ENCODE data around the gene SLC29A1. TPM values are rescaled to one million over a fixed set of nuclear protein-coding genes. Genes with fewer than 3 reads are reported as not detected.
"Not testable (repeated sequence)": the region's sequence is repeated elsewhere in the genome, so short reads cannot be mapped to it uniquely, and the experiment has no call there.

SLC29A1 gene
- total RNA-seq, 5 donors from 2014 or later (not counting 1 experiment from before 2014, with no cell fraction given), result 1.3 to 8.0 (median 3.4) TPM

GRCh38 chr6:44190715-44191114, 32.7 kb upstream of the SLC29A1 start:
- Mint-ChIP-seq H3K27ac (no peak overlapping the region), H3K36me3 (no peaks in the 10 kb centered on the region), H3K9me3 (no peaks in the 10 kb centered on the region), H3K4me1 (peaks cover 6 to 8% (median 7%) of the 10 kb centered on the region in 3 donors), H3K27me3 (peaks cover 4 to 13% of the 10 kb centered on the region in 2 donors), H3K4me3 (no peak overlapping the region)
- Histone ChIP-seq H3K36me3 (ENCODE audit: control insufficient read depth in 2 of 2, extremely low read depth in 1 of 2, insufficient read depth in 1 of 2, low read length in 1 of 2) (no peaks in the 10 kb centered on the region), H3K27me3 (replicated peaks in 1 of 2; ENCODE audit: control insufficient read depth in 2 of 2, extremely low read depth in 1 of 2, insufficient read depth in 2 of 2, low read length in 1 of 2) (peaks cover 0 to 30% of the 10 kb centered on the region in 2 experiments), H3K27ac (ENCODE audit: low read length) (no peak overlapping the region), H3K4me3 (ENCODE audit: control insufficient read depth in 1 of 2, extremely low read depth in 1 of 2, low read length in 1 of 2) (no peak overlapping the region), H3K4me1 (ENCODE audit: control insufficient read depth in 1 of 2, extremely low read depth in 1 of 2, insufficient read depth in 2 of 2, low read length in 2 of 2) (peaks cover 5 to 8% of the 10 kb centered on the region in 2 experiments), H3K9me3 (no peaks in the 10 kb centered on the region)
- ChIA-PET CTCF (no interaction called here), POLR2A (no interaction called here)
- DNase-seq (no peak), ATAC-seq (replicated peaks in 1 of 4) (no peak)
- no CpG with 5 or more reads among the region's 2 CpGs for WGBS (ENCODE audit: insufficient coverage)

GRCh38 chr6:44192428-44193041, 30.9 kb upstream of the SLC29A1 start:
- CTCF ChIA-PET, result no interaction called here
- Histone ChIP-seq H3K27ac (ENCODE audit: low read length) (no peak overlapping the region), H3K27me3 (replicated peaks in 1 of 2; ENCODE audit: control insufficient read depth in 2 of 2, extremely low read depth in 1 of 2, insufficient read depth in 2 of 2, low read length in 1 of 2) (peaks cover 0 to 25% of the 10 kb centered on the region in 2 experiments), H3K36me3 (ENCODE audit: control insufficient read depth in 2 of 2, extremely low read depth in 1 of 2, insufficient read depth in 1 of 2, low read length in 1 of 2) (no peaks in the 10 kb centered on the region), H3K4me3 (ENCODE audit: control insufficient read depth in 1 of 2, extremely low read depth in 1 of 2, low read length in 1 of 2) (no peak overlapping the region), H3K9me3 (no peaks in the 10 kb centered on the region), H3K4me1 (ENCODE audit: control insufficient read depth in 1 of 2, extremely low read depth in 1 of 2, insufficient read depth in 2 of 2, low read length in 2 of 2) (no peaks in the 10 kb centered on the region)
- Mint-ChIP-seq H3K4me3 (no peak overlapping the region), H3K4me1 (no peaks in the 10 kb centered on the region), H3K27me3 (peaks cover 4 to 8% of the 10 kb centered on the region in 2 donors), H3K9me3 (no peaks in the 10 kb centered on the region), H3K27ac (no peak overlapping the region), H3K36me3 (no peaks in the 10 kb centered on the region)
- POLR2A ChIA-PET, result no interaction called here
- ATAC-seq (replicated peaks in 1 of 4) (no peak), DNase-seq (no peak)
- WGBS (ENCODE audit: insufficient coverage), result 58% methylated on average over 10 of the region's 10 CpGs

- POLR2A ChIA-PET, result interaction anchor here in 1 of 2 donors (0.5 to 0.6 kb wide), 2 partner anchors 14 to 599 kb away, joined by 4 read pairs; no protein-coding TSS in a partner anchor
- Mint-ChIP-seq H3K4me3 (no peak overlapping the region), H3K9me3 (no peaks in the 10 kb centered on the region), H3K27ac (no peak overlapping the region), H3K27me3 (peaks cover 4 to 8% of the 10 kb centered on the region in 2 donors), H3K4me1 (no peaks in the 10 kb centered on the region), H3K36me3 (no peaks in the 10 kb centered on the region)
- peaks cover 0 to 25% of the 10 kb centered on the region in 2 experiments for H3K27me3 ChIP-seq (replicated peaks in 1 of 2; ENCODE audit: control insufficient read depth in 2 of 2, extremely low read depth in 1 of 2, insufficient read depth in 2 of 2, low read length in 1 of 2)
- no peak overlapping the region for H3K4me3 ChIP-seq (ENCODE audit: control insufficient read depth in 1 of 2, extremely low read depth in 1 of 2, low read length in 1 of 2)
- H3K9me3 ChIP-seq, result no peaks in the 10 kb centered on the region
- H3K4me1 ChIP-seq (ENCODE audit: control insufficient read depth in 1 of 2, extremely low read depth in 1 of 2, insufficient read depth in 2 of 2, low read length in 2 of 2), result no peaks in the 10 kb centered on the region
- WGBS (ENCODE audit: insufficient coverage), result 88% methylated on average over 7 of the region's 8 CpGs
- CTCF ChIA-PET, result no interaction called here
- no peaks in the 10 kb centered on the region for H3K36me3 ChIP-seq (ENCODE audit: control insufficient read depth in 2 of 2, extremely low read depth in 1 of 2, insufficient read depth in 1 of 2, low read length in 1 of 2)
- no peak overlapping the region for H3K27ac ChIP-seq (ENCODE audit: low read length)
- DNase-seq (no peak), ATAC-seq (replicated peaks in 1 of 4) (no peak)
Observed at GRCh38 chr6:44193307-44193910, 30.0 kb upstream of the SLC29A1 start.

GRCh38 chr6:44194326-44194725, 29.1 kb upstream of the SLC29A1 start:
- Histone ChIP-seq H3K27ac (ENCODE audit: low read length) (no peak overlapping the region), H3K36me3 (ENCODE audit: control insufficient read depth in 2 of 2, extremely low read depth in 1 of 2, insufficient read depth in 1 of 2, low read length in 1 of 2) (no peaks in the 10 kb centered on the region), H3K27me3 (replicated peaks in 1 of 2; ENCODE audit: control insufficient read depth in 2 of 2, extremely low read depth in 1 of 2, insufficient read depth in 2 of 2, low read length in 1 of 2) (peaks cover 0 to 25% of the 10 kb centered on the region in 2 experiments), H3K9me3 (no peaks in the 10 kb centered on the region), H3K4me3 (ENCODE audit: control insufficient read depth in 1 of 2, extremely low read depth in 1 of 2, low read length in 1 of 2) (no peak overlapping the region), H3K4me1 (ENCODE audit: control insufficient read depth in 1 of 2, extremely low read depth in 1 of 2, insufficient read depth in 2 of 2, low read length in 2 of 2) (no peaks in the 10 kb centered on the region)
- no peak overlapping the region for H3K4me3 Mint-ChIP-seq
- ATAC-seq (replicated peaks in 1 of 4) (no peak), DNase-seq (no peak)
- 88% methylated on average over 2 of the region's 5 CpGs for WGBS (ENCODE audit: insufficient coverage)
- CTCF ChIA-PET, result no interaction called here
- H3K27ac Mint-ChIP-seq, result no peak overlapping the region
- no peaks in the 10 kb centered on the region for H3K9me3 Mint-ChIP-seq
- H3K36me3 Mint-ChIP-seq, result no peaks in the 10 kb centered on the region
- H3K27me3 Mint-ChIP-seq, result peaks cover 4 to 8% of the 10 kb centered on the region in 2 donors
- POLR2A ChIA-PET, result no interaction called here
- H3K4me1 Mint-ChIP-seq, result no peaks in the 10 kb centered on the region

GRCh38 chr6:44196351-44196750, 27.0 kb upstream of the SLC29A1 start:
- H3K36me3 ChIP-seq (ENCODE audit: control insufficient read depth in 2 of 2, extremely low read depth in 1 of 2, insufficient read depth in 1 of 2, low read length in 1 of 2); H3K4me1 ChIP-seq (ENCODE audit: control insufficient read depth in 1 of 2, extremely low read depth in 1 of 2, insufficient read depth in 2 of 2, low read length in 2 of 2); ATAC-seq (replicated peaks in 1 of 4); POLR2A ChIA-PET; H3K27ac Mint-ChIP-seq; H3K27ac ChIP-seq (ENCODE audit: low read length); H3K9me3 Mint-ChIP-seq; DNase-seq; CTCF ChIA-PET; H3K27me3 Mint-ChIP-seq; H3K4me3 Mint-ChIP-seq; H3K4me1 Mint-ChIP-seq; H3K36me3 Mint-ChIP-seq; H3K4me3 ChIP-seq (ENCODE audit: control insufficient read depth in 1 of 2, extremely low read depth in 1 of 2, low read length in 1 of 2); H3K9me3 ChIP-seq: not testable (repeated sequence)
- 94% methylated on average over 8 of the region's 11 CpGs for whole genome bisulfite sequencing (ENCODE audit: insufficient coverage)
- H3K27me3 ChIP-seq (replicated peaks in 1 of 2; ENCODE audit: control insufficient read depth in 2 of 2, extremely low read depth in 1 of 2, insufficient read depth in 2 of 2, low read length in 1 of 2), result peaks cover 0 to 34% of the 10 kb centered on the region in 2 experiments

GRCh38 chr6:44198684-44199083, 24.7 kb upstream of the SLC29A1 start:
- H3K4me1 ChIP-seq (ENCODE audit: control insufficient read depth in 1 of 2, extremely low read depth in 1 of 2, insufficient read depth in 2 of 2, low read length in 2 of 2), result no peaks in the 10 kb centered on the region
- no peaks in the 10 kb centered on the region for H3K9me3 ChIP-seq
- Mint-ChIP-seq H3K4me1 (no peaks in the 10 kb centered on the region), H3K36me3 (no peaks in the 10 kb centered on the region), H3K27me3 (peaks cover 4 to 7% of the 10 kb centered on the region in 2 donors), H3K4me3 (no peak overlapping the region), H3K27ac (no peak overlapping the region), H3K9me3 (no peaks in the 10 kb centered on the region)
- ChIA-PET CTCF (no interaction called here), POLR2A (interaction anchor here in 1 of 2 donors (0.6 kb wide), 1 partner anchor 13 kb away, joined by 3 read pairs; no protein-coding TSS in a partner anchor)
- H3K27me3 ChIP-seq (replicated peaks in 1 of 2; ENCODE audit: control insufficient read depth in 2 of 2, extremely low read depth in 1 of 2, insufficient read depth in 2 of 2, low read length in 1 of 2), result peaks cover 0 to 32% of the 10 kb centered on the region in 2 experiments
- H3K36me3 ChIP-seq (ENCODE audit: control insufficient read depth in 2 of 2, extremely low read depth in 1 of 2, insufficient read depth in 1 of 2, low read length in 1 of 2), result no peaks in the 10 kb centered on the region
- 100% methylated on average over 2 of the region's 3 CpGs for WGBS (ENCODE audit: insufficient coverage)
- H3K27ac ChIP-seq (ENCODE audit: low read length), result no peak overlapping the region
- no peak overlapping the region for H3K4me3 ChIP-seq (ENCODE audit: control insufficient read depth in 1 of 2, extremely low read depth in 1 of 2, low read length in 1 of 2)
- DNase-seq, result no peak
- no peak for ATAC-seq (replicated peaks in 1 of 4)
